Muscle of arm (tissue), 12 donors: ENCODE data around the gene TSGA10IP. TPM values are rescaled to one million over a fixed set of nuclear protein-coding genes. Genes with fewer than 3 reads are reported as not detected.
"Not testable (repeated sequence)": the region's sequence is repeated elsewhere in the genome, so short reads cannot be mapped to it uniquely, and the experiment has no call there.

Experiments
- DNase-seq: peaks from one replicate; pipeline ENCODE4 v3.0.0-alpha.2; 2013
- polyA plus RNA-seq, 12 donors: library from polyadenylated mRNA; unstranded; fragments of 120-200 nt; gene quantifications; one replicate each; pipeline ENCODE4 v1.2.1, GENCODE V29; 2013; ENCODE audit not compliant: insufficient read length in 12 of 12

The TSGA10IP gene
- polyA plus RNA-seq, 12 donors = 0.10 to 0.21 (median 0.12) TPM; not detected in 7

GRCh38 chr11:65946655-65947054 is 1.4 kb downstream of the TSGA10IP start:
- no peak for DNase-seq

GRCh38 chr11:65947133-65947532 is 1.9 kb downstream of the TSGA10IP start:
- no peak for DNase-seq

GRCh38 chr11:65947603-65948125 is 2.4 kb downstream of the TSGA10IP start:
- no peak for DNase-seq

GRCh38 chr11:65950711-65951110 is 5.4 kb downstream of the TSGA10IP start:
- DNase-seq = not testable (repeated sequence)

GRCh38 chr11:65951641-65952040 is 6.4 kb downstream of the TSGA10IP start:
- not testable (repeated sequence) for DNase-seq

GRCh38 chr11:65952052-65952521 is 6.8 kb downstream of the TSGA10IP start:
- DNase-seq = no peak

GRCh38 chr11:65953471-65953870 is 8.2 kb downstream of the TSGA10IP start:
- DNase-seq = no peak

- DNase-seq = no peak
Observed at GRCh38 chr11:65954771-65955170, 9.5 kb downstream of the TSGA10IP start.

- no peak for DNase-seq
Observed at GRCh38 chr11:65958291-65958690, 13.0 kb downstream of the TSGA10IP start.

- DNase-seq = no peak
Observed at GRCh38 chr11:65958774-65959420, 13.6 kb downstream of the TSGA10IP start.

GRCh38 chr11:65960824-65961266 is 15.6 kb downstream of the TSGA10IP start:
- DNase-seq = no peak

GRCh38 chr11:65961267-65962140 is 16.2 kb downstream of the TSGA10IP start, which contains the start of gene SART1:
Gene SART1, plus strand, starts transcription at chr11:65961734. Its CDS starts 47 bp downstream, at chr11:65961781.
- DNase-seq = peak; percentile 98

GRCh38 chr11:65962141-65962564 is 16.9 kb downstream of the TSGA10IP start:
- no peak for DNase-seq

- DNase-seq = no peak
Observed at GRCh38 chr11:65964906-65965305, 19.6 kb downstream of the TSGA10IP start.

- DNase-seq = no peak
Observed at GRCh38 chr11:65965986-65966762, 20.9 kb downstream of the TSGA10IP start.

- DNase-seq = no peak
Observed at GRCh38 chr11:65967329-65967934, 22.2 kb downstream of the TSGA10IP start.

- DNase-seq = no peak
Observed at GRCh38 chr11:65968600-65969482, 23.6 kb downstream of the TSGA10IP start.

- no peak for DNase-seq
Observed at GRCh38 chr11:65972116-65972515, 26.8 kb downstream of the TSGA10IP start.

GRCh38 chr11:65973439-65974110 is 28.3 kb downstream of the TSGA10IP start:
- DNase-seq = no peak

- no peak for DNase-seq
Observed at GRCh38 chr11:65975771-65976170, 30.5 kb downstream of the TSGA10IP start.
